Cardiac muscle cell (in vitro differentiated cells and primary cell): ENCODE results near the gene CST4. TPM values are rescaled to one million over a fixed set of nuclear protein-coding genes. Genes with fewer than 3 reads are reported as not detected.
A peak's percentile ranks its signal among the peaks of the same experiment; 100 is the strongest.

Source experiments
- DNase-seq, 2 donors: peaks; one replicate each; pipeline versions ENCODE4 v3.0.0 to v3.0.0-alpha.2; 2010 to 2017; ENCODE audit warnings: low read depth in 1 of 2, low spot score in 1 of 2
- H3K27ac ChIP-seq: fragments of 200-600 bp; sonication (generic); 2 replicates; pipeline ENCODE4 v1.5.1; 2016
- H3K27me3 ChIP-seq: fragments of 200-600 bp; sonication (generic); 2 replicates; pipeline ENCODE4 v1.6.0; 2016; ENCODE audit warnings: control low read depth
- H3K36me3 ChIP-seq: fragments of 200-600 bp; sonication (generic); 2 replicates; pipeline ENCODE4 v1.5.1; 2016; ENCODE audit warnings: control low read depth
- H3K4me1 ChIP-seq: fragments of 200-600 bp; sonication (generic); 2 replicates; pipeline ENCODE4 v1.8.1; 2017; ENCODE audit warnings: low read depth, mild to moderate bottlenecking, mixed run types
- H3K4me3 ChIP-seq: fragments of 200-600 bp; sonication (generic); 2 replicates; pipeline ENCODE4 v1.5.1; 2016; ENCODE audit warnings: mild to moderate bottlenecking
- H3K9me3 ChIP-seq: fragments of 200-600 bp; sonication (generic); 2 replicates; pipeline ENCODE4 v1.5.1; 2017; ENCODE audit warnings: low read depth, mild to moderate bottlenecking, control low read depth
- polyA plus RNA-seq: library from polyadenylated mRNA; unstranded; fragments of >200 nt; fragmentation: Nextera tagmentation; extraction: Ambion mirVana; gene quantifications from 2 replicates; pipeline ENCODE4 v1.2.1, GENCODE V29; 2016
- total RNA-seq: library from RNA; depleted of rRNA; stranded (reverse); fragments of >200 nt; gene quantifications from 2 replicates; pipeline ENCODE4 v1.2.3, GENCODE V29; 2016
- TF ChIP-seq, protein P1 (sequence below): IDR thresholded peaks from 2 replicates; pipeline ENCODE4 v1.5.1; 2012; ENCODE audit warnings: low read depth, mild to moderate bottlenecking, low read length

Gene CST4
- total and polyA plus RNA-seq, 2 experiments from 2014 or later = not detected

DNA sequence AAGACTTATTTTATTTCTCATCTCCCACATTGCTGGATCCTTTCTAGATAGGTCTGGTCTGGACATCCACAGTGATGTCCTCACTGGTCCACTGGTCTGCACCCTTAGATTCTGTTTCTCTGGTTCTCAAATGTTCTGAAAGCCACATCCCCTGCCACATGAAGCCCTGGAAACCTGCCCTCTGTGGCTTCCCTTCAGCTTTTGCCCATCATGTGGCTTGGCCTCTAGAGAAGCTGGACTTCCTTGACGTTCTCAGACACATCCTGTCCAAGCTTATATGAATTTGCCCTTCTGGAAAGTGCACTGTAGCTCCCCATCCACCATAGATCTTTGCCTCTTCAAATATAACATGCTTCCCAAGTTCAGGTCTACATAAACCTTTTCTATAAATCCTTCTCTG lies 18.5 kb downstream of the CST4 start:
- Histone ChIP-seq H3K9me3 (no peaks in the 10 kb centered on the region), H3K27me3 (no peaks in the 10 kb centered on the region), H3K27ac (no peak overlapping the region), H3K4me3 (no peak overlapping the region), H3K4me1 (no peaks in the 10 kb centered on the region), H3K36me3 (no peaks in the 10 kb centered on the region)
- TF ChIP-seq, protein P1, sequence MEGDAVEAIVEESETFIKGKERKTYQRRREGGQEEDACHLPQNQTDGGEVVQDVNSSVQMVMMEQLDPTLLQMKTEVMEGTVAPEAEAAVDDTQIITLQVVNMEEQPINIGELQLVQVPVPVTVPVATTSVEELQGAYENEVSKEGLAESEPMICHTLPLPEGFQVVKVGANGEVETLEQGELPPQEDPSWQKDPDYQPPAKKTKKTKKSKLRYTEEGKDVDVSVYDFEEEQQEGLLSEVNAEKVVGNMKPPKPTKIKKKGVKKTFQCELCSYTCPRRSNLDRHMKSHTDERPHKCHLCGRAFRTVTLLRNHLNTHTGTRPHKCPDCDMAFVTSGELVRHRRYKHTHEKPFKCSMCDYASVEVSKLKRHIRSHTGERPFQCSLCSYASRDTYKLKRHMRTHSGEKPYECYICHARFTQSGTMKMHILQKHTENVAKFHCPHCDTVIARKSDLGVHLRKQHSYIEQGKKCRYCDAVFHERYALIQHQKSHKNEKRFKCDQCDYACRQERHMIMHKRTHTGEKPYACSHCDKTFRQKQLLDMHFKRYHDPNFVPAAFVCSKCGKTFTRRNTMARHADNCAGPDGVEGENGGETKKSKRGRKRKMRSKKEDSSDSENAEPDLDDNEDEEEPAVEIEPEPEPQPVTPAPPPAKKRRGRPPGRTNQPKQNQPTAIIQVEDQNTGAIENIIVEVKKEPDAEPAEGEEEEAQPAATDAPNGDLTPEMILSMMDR = no peak
- no peak for DNase-seq

DNA sequence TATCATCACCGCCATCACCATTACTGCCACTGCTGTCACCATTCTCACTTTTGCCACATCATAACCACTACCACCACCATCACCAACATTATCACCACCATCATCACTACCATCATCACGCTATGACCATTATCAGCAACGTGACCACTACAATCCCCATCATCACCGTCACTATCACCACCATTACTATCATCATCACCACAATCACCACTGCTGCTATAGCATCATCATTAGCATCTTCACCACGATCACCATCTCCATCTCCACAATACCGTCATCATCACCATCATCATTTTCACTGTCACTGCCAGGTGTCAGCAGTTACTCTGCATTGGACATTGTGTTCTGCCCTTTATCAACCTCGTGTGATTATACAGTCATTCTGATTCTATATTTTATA lies 19.0 kb downstream of the CST4 start:
- H3K27ac ChIP-seq = no peak overlapping the region
- no peak for DNase-seq
- TF ChIP-seq, protein P1 = no peak
- no peaks in the 10 kb centered on the region for H3K36me3 ChIP-seq
- H3K4me1 ChIP-seq = no peaks in the 10 kb centered on the region
- H3K4me3 ChIP-seq = no peak overlapping the region
- H3K27me3 ChIP-seq = no peaks in the 10 kb centered on the region
- H3K9me3 ChIP-seq = no peaks in the 10 kb centered on the region

DNA sequence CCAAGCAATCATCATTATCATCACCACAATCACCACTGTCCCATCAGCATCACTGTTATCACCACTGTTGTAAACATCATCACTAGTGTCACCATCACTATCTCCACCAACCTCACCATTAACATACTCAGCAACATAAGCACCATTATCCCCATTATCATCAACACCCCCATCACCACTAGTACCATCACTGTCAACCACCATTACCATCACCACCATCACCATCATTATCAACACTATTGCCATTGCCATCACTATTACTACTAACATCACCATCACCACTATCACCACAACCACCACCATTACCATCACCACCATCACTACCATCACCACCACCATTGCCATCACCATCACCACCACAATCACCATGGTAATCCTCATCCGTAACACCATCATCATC lies 19.5 kb downstream of the CST4 start:
- no peaks in the 10 kb centered on the region for H3K27me3 ChIP-seq
- H3K4me3 ChIP-seq = no peak overlapping the region
- H3K9me3 ChIP-seq = no peaks in the 10 kb centered on the region
- no peak overlapping the region for H3K27ac ChIP-seq
- H3K4me1 ChIP-seq = no peaks in the 10 kb centered on the region
- DNase-seq = no peak
- TF ChIP-seq, protein P1 = no peak
- no peaks in the 10 kb centered on the region for H3K36me3 ChIP-seq

DNA sequence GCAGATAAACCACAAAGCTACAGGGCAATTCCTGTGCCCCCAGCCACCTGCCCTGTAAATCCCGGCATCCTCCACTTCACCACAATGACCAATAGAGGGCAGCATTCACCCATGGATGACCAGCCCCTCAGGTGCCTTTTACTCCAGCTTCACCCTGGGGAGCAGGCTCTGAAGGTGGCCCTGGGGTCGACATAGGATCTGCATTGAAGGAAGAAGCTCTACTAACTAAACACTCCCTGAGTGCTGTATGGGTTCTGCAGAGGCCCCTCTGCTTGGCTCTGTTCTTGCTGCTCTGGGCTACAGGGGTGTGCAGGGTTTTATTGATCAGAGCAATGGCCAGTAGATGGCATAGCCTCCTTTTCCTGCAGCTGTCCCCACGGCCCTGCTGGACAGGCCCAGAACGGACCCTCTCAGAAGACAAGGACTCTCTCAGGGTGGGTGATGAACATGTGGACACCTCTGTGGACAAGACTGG lies 20.3 kb downstream of the CST4 start:
- Histone ChIP-seq H3K36me3 (no peaks in the 10 kb centered on the region), H3K4me1 (no peaks in the 10 kb centered on the region), H3K9me3 (no peaks in the 10 kb centered on the region), H3K27ac (no peak overlapping the region), H3K27me3 (no peaks in the 10 kb centered on the region), H3K4me3 (no peak overlapping the region)
- TF ChIP-seq, protein P1 = peak; percentile 82
- DNase-seq = peak; percentile 70 to 72

DNA sequence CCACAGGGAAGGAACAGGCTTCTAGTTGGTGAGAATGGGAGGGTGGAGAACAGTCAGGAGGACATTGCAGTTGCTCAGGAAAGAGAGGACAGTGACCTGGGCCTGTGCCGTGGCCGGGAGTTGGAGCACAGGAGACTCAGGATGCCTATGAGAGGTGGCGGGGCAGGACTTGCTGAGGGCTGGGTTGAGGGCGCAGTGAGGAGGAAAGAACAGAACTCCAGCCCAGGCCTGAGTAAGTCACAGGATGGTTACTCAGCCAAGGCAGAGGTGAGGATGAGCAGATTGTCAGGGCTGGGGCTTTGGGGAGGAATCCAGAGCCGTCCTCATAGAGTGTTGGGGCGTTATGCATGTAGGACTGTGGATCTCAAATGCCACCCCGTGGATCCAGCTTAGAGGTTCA lies 21.2 kb downstream of the CST4 start:
- Histone ChIP-seq H3K27me3 (no peaks in the 10 kb centered on the region), H3K4me1 (no peaks in the 10 kb centered on the region), H3K36me3 (no peaks in the 10 kb centered on the region), H3K4me3 (no peak overlapping the region), H3K27ac (no peak overlapping the region), H3K9me3 (no peaks in the 10 kb centered on the region)
- TF ChIP-seq, protein P1 = no peak
- DNase-seq = no peak

DNA sequence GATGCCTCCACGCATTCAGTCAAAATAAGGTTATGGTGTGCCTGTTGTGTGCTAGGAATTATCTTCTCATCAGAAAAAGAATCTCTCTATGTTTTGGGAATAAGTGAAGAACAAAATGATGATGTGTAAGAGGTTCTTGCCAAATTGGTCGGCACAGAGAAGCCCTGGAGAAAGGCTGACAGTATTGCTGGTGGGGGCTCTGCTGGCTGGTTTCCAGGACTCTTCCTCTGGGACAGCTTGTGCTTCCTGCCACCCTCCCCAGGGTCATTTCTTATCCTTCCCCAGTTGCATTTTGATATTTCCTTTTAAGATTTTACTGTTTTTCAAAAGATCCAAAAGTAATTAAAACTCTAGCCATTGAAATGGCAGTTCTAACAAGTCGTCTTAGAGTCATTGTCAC lies 22.1 kb downstream of the CST4 start:
- H3K27me3 ChIP-seq = no peaks in the 10 kb centered on the region
- H3K36me3 ChIP-seq = no peaks in the 10 kb centered on the region
- H3K4me3 ChIP-seq = no peak overlapping the region
- H3K9me3 ChIP-seq = no peaks in the 10 kb centered on the region
- DNase-seq = no peak
- no peaks in the 10 kb centered on the region for H3K4me1 ChIP-seq
- TF ChIP-seq, protein P1 = no peak
- H3K27ac ChIP-seq = no peak overlapping the region
